MCF 10A (cell line): ENCODE measurements around the gene IL17RA. TPM values are rescaled to one million over a fixed set of nuclear protein-coding genes. Genes with fewer than 3 reads are reported as not detected.

Source experiments
- BruUV-seq: library from RNA; stranded (reverse); fragments of 400-500 nt; replicated peaks from 2 replicates; lab custom pipeline; 2021; lab: Mats Ljungman, UMichigan
- CTCF ChIA-PET: fragments of 300-600 bp; sonication (Branson Sonifier 250); formaldehyde crosslinking; extraction: SDS; loops from one replicate; lab custom pipeline; 2021; ENCODE audit warnings: antibody characterized with exemption, inconsistent platforms; lab: Yijun Ruan, JAX
- POLR2A ChIA-PET: fragments of 300-600, 350-650 bp; sonication (Branson Sonifier 250); formaldehyde crosslinking; extraction: SDS; loops from one replicate; lab custom pipeline; 2020; ENCODE audit warnings: antibody characterized with exemption, inconsistent platforms; lab: Yijun Ruan, JAX
- DNase-seq: peaks from one replicate; pipeline ENCODE4 v3.0.0-alpha.2; 2018; ENCODE audit not compliant: unreplicated experiment
- H3K27ac Mint-ChIP-seq: one replicate; pipeline ENCODE4 v1.8.0; 2022; ENCODE audit warnings: mild to moderate bottlenecking, low read depth, mixed read lengths; ENCODE audit not compliant: unreplicated experiment
- H3K27me3 Mint-ChIP-seq: one replicate; pipeline ENCODE4 v1.8.0; 2022; ENCODE audit warnings: mixed read lengths; ENCODE audit not compliant: insufficient read depth, unreplicated experiment
- H3K36me3 Mint-ChIP-seq: one replicate; pipeline ENCODE4 v1.8.0; 2022; ENCODE audit warnings: mild to moderate bottlenecking, moderate library complexity, mixed read lengths; ENCODE audit not compliant: insufficient read depth, unreplicated experiment
- H3K4me1 Mint-ChIP-seq: one replicate; pipeline ENCODE4 v1.8.0; 2022; ENCODE audit warnings: mixed read lengths; ENCODE audit not compliant: insufficient read depth, unreplicated experiment
- H3K4me3 Mint-ChIP-seq: one replicate; pipeline ENCODE4 v1.8.0; 2022; ENCODE audit warnings: mild to moderate bottlenecking, moderate library complexity, mixed read lengths; ENCODE audit not compliant: unreplicated experiment
- H3K9me3 Mint-ChIP-seq: one replicate; pipeline ENCODE4 v1.8.0; 2022; ENCODE audit warnings: mixed read lengths; ENCODE audit not compliant: unreplicated experiment
- intact Hi-C: fragments of 100-400 bp; cut with micrococcal nuclease; formaldehyde crosslinking; loops from 2 replicates; pipeline ENCODE4 v1.14.1; 2022
- total RNA-seq: library from RNA; stranded (reverse); gene quantifications from 2 replicates; pipeline ENCODE4 v1.2.3, GENCODE V29; 2022
- TF ChIP-seq, protein P1 (sequence below): fragments of 200-600 bp; IDR thresholded peaks from one replicate; pipeline ENCODE4 v1.8.0; 2022; ENCODE audit warnings: antibody characterized with exemption, mild to moderate bottlenecking; ENCODE audit not compliant: unreplicated experiment

The IL17RA gene
- total RNA-seq, 1 experiment from 2014 or later: 11.5 TPM

DNA sequence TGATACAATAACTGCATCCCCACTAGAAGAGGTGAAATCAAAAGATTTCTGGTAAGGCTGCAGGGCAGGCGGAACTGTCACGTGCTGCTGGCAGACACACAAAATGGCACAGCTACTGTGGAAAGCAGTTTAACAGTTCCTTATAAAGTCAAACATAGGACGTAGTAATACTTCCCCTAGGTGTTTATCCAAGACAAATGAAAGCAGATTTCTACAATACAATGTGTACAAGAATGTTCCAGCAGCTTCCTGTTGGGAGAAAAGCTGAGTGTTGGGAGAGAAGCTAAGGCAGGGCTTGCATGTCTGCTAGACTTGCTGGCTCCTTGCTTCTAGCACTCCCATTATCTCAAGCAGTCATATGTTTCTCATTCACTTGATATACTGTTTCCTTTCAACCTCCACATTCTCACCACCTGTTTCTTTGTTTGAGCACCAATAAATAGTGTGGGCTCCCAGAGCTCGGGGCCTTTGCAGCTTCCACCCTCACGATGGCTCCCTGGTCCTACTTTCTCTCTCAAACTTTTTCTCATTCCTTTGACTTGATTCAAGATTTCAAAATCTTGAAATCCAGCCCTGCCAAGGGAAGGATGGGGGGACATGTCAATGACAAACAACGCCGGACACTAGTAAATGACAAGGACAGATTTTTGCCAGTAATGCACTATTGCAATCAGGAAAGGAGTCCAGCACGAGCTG is 21.2 kb upstream of the IL17RA start:
- no peaks in the 10 kb centered on the region for H3K4me1 Mint-ChIP-seq
- CTCF ChIA-PET: interaction anchor here (0.6 to 4.0 kb wide), 7 partner anchors 11 to 420 kb away, joined by 3 to 27 read pairs (median 3); no protein-coding TSS in a partner anchor
- BruUV-seq: no TSS peak
- intact Hi-C loops: no loop called here
- H3K27me3 Mint-ChIP-seq: no peaks in the 10 kb centered on the region
- H3K9me3 Mint-ChIP-seq: no peaks in the 10 kb centered on the region
- H3K27ac Mint-ChIP-seq: no peak overlapping the region
- POLR2A ChIA-PET: no interaction called here
- no peak overlapping the region for H3K4me3 Mint-ChIP-seq
- no peak for DNase-seq
- TF ChIP-seq, protein P1, sequence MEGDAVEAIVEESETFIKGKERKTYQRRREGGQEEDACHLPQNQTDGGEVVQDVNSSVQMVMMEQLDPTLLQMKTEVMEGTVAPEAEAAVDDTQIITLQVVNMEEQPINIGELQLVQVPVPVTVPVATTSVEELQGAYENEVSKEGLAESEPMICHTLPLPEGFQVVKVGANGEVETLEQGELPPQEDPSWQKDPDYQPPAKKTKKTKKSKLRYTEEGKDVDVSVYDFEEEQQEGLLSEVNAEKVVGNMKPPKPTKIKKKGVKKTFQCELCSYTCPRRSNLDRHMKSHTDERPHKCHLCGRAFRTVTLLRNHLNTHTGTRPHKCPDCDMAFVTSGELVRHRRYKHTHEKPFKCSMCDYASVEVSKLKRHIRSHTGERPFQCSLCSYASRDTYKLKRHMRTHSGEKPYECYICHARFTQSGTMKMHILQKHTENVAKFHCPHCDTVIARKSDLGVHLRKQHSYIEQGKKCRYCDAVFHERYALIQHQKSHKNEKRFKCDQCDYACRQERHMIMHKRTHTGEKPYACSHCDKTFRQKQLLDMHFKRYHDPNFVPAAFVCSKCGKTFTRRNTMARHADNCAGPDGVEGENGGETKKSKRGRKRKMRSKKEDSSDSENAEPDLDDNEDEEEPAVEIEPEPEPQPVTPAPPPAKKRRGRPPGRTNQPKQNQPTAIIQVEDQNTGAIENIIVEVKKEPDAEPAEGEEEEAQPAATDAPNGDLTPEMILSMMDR: no peak
- peaks cover 39% of the 10 kb centered on the region for H3K36me3 Mint-ChIP-seq

DNA sequence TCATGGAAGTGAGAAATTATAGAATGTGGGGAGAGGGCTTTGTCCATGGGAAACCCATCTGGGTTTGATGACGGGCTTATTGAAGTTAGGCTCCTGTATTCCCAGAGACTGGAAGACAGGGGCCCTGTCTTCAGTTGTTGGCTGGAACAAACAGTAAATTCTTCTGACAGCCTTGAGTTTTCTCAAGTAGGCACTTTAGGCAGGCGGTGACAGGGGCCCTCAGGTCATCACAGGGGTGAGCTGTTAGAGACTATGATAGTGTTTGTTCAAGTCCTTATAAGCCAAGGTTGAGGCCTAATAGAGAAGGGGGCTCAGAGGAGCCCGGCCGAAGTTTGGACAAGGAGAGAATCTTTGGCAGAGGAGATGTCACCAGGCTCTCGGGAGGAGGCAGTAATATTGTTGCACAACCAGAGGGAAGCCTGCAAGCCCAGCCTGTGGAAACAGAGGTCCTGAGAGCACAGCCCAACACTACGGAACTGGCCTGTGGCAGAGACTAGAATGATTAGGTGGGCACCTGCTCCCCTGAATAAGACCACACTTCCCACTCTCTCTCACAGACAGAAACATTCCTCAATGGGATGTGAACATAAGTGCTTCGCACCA is 20.2 kb upstream of the IL17RA start:
- intact Hi-C loops: no loop called here
- peaks cover 35% of the 10 kb centered on the region for H3K36me3 Mint-ChIP-seq
- no peaks in the 10 kb centered on the region for H3K27me3 Mint-ChIP-seq
- ChIA-PET CTCF (interaction anchor here (1.2 kb wide), 2 partner anchors 10 to 148 kb away, joined by 3 to 8 read pairs; no protein-coding TSS in a partner anchor), POLR2A (no interaction called here)
- BruUV-seq: no TSS peak
- H3K27ac Mint-ChIP-seq: no peak overlapping the region
- no peaks in the 10 kb centered on the region for H3K4me1 Mint-ChIP-seq
- TF ChIP-seq, protein P1: no peak
- H3K9me3 Mint-ChIP-seq: no peaks in the 10 kb centered on the region
- DNase-seq: no peak
- no peak overlapping the region for H3K4me3 Mint-ChIP-seq

DNA sequence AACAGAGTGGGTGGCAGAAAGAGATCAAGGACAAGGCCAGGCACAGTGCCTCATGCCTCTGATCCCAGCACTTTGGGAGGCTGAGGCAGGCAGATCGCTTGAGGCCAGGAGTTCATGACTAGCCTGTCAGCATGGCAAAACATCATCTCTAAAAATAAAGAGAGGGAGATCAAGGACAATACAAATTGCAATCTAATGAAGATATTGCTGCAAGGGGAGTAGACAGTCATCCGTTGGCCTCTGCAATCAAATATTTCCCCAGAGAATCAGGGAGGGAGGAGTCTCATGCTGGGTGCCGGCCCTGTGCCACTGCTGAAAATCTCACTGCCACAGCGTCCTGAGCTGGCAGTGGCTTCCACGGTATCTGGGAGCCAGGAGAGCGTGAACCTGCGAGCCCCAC is 19.4 kb upstream of the IL17RA start:
- Mint-ChIP-seq H3K36me3 (peaks cover 27% of the 10 kb centered on the region), H3K4me3 (no peak overlapping the region), H3K9me3 (no peaks in the 10 kb centered on the region), H3K27ac (no peak overlapping the region), H3K4me1 (no peaks in the 10 kb centered on the region), H3K27me3 (no peaks in the 10 kb centered on the region)
- ChIA-PET CTCF (interaction anchor here (1.2 kb wide), 1 partner anchor 147 kb away, joined by 5 read pairs; no protein-coding TSS in a partner anchor), POLR2A (no interaction called here)
- TF ChIP-seq, protein P1: no peak
- BruUV-seq: no TSS peak
- no peak for DNase-seq
- intact Hi-C loops: no loop called here

DNA sequence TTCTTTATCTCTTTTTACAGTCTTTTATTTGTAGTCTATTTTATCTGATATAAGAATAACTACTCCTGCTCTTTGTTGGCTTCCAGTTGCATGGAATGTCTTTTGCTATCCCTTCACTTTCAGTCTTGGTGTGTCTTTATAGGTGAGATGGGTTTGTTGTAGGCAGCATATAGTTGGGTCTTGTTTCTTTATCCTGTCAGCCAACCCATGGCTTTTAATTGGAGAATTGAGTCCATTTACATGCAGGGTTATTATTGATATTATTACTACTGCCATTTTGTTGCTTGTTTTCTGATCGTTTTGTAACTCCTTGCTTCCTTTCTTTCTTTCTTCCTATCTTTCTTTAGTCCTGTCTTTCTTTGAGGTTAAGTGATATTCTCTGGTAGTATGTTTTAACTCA is 11.9 kb upstream of the IL17RA start:
- BruUV-seq: no TSS peak
- intact Hi-C loops: no loop called here

More for the DNA sequence above, 11.9 kb upstream of the IL17RA start:
- no peaks in the 10 kb centered on the region for H3K4me1 Mint-ChIP-seq
- TF ChIP-seq, protein P1: no peak
- H3K36me3 Mint-ChIP-seq: peaks cover 7% of the 10 kb centered on the region
- CTCF ChIA-PET: interaction anchor here (1.4 to 6.0 kb wide), 4 partner anchors 15 to 429 kb away, joined by 3 to 67 read pairs (median 20); no protein-coding TSS in a partner anchor
- no peak overlapping the region for H3K4me3 Mint-ChIP-seq
- H3K27me3 Mint-ChIP-seq: no peaks in the 10 kb centered on the region
- H3K27ac Mint-ChIP-seq: no peak overlapping the region
- POLR2A ChIA-PET: no interaction called here
- no peaks in the 10 kb centered on the region for H3K9me3 Mint-ChIP-seq
- no peak for DNase-seq
